Ovary (tissue), 9 donors: Measurements from ENCODE around the gene DTL. TPM values are rescaled to one million over a fixed set of nuclear protein-coding genes. Genes with fewer than 3 reads are reported as not detected.
A peak's percentile ranks its signal among the peaks of the same experiment; 100 is the strongest.

Source experiments
- DNase-seq, 5 donors: peaks; one replicate each; pipeline ENCODE4 v3.0.0-alpha.2; 2019 to 2020
- H3K27ac ChIP-seq, 2 donors: fragments of 200-600 bp; one replicate each; pipeline versions ENCODE4 v1.5.1 to v1.8.0; 2019 to 2022
- H3K27me3 ChIP-seq: fragments of 200-600 bp; one replicate; pipeline ENCODE4 v1.8.0; 2022
- H3K36me3 ChIP-seq: fragments of 200-600 bp; sonication (generic); one replicate; pipeline ENCODE4 v1.5.1; 2019
- H3K4me1 ChIP-seq: one replicate; pipeline ENCODE4 v1.8.1; 2013; ENCODE audit warnings: mild to moderate bottlenecking, moderate library complexity; ENCODE audit not compliant: insufficient read depth
- H3K4me3 ChIP-seq: fragments of 200-600 bp; sonication (generic); one replicate; pipeline ENCODE4 v1.5.1; 2017
- H3K9me3 ChIP-seq, 2 donors: fragments of 200-600 bp in 1 of 2; sonication (generic) in 1 of 2; one replicate each; pipeline versions ENCODE4 v1.5.1 to v1.8.1; 2013 to 2019; ENCODE audit warnings: mild to moderate bottlenecking in 1 of 2, moderate library complexity in 1 of 2
- CTCF ChIP-seq, 3 donors: fragments of 450-650 bp in 2 of 3; fragments of 200-600 bp in 1 of 3; IDR thresholded peaks; one replicate each; pipeline versions ENCODE4 v1.5.1 to v1.8.0; 2016 to 2022; ENCODE audit warnings: antibody characterized with exemption in 3 of 3, mild to moderate bottlenecking in 1 of 3
- EP300 ChIP-seq: sonication (generic); formaldehyde crosslinking; IDR thresholded peaks from one replicate; pipeline ENCODE4 v1.6.1; 2017; ENCODE audit warnings: antibody characterized with exemption
- POLR2A ChIP-seq: fragments of 450-650 bp; IDR thresholded peaks from one replicate; pipeline ENCODE4 v1.6.1; 2017; ENCODE audit warnings: antibody characterized with exemption, mild to moderate bottlenecking, moderate library complexity
- WGBS, 3 donors: extraction: QIAGEN DNeasy Blood & Tissue Kit in 1 of 3; methylation state at CpG; one replicate each; pipeline versions ENCODE4 v1.1.5 to v1.1.7; 2013 to 2017; 5-methylcytosine and 5-hydroxymethylcytosine counted together
- intact Hi-C, 4 donors: fragments of 100-400 bp; cut with DNase I; formaldehyde crosslinking; loops; one replicate each; pipeline versions ENCODE4 v1.11.0 to v1.15.1; 2022 to 2023
- polyA plus RNA-seq, 2 donors: library from polyadenylated mRNA; stranded (reverse); fragments of 200-250 nt in 1 of 2; fragments of 350-450 nt in 1 of 2; fragmentation: Illumina TruSeq in 1 of 2; extraction: RNeasy Lipid Tissue Mini Kit (QIAGEN cat#74804) in 1 of 2; gene quantifications; one replicate each; pipeline ENCODE4 v1.2.3, GENCODE V29; 2013 to 2014
- total RNA-seq, 7 donors: library from RNA; depleted of rRNA in 2 of 7; stranded (reverse); fragments of >200 nt in 2 of 7; fragmentation: NEBNext Ultra II Directional in 3 of 7; extraction: Animal tissue kit (Norgen Biotek cat#: 25700) in 3 of 7; gene quantifications; one replicate each; pipeline versions ENCODE4 v1.1.0 to v1.2.4, GENCODE V29; 2016 to 2023
- donor health status: DM: no; HTN: no; CAD: no; lungs with moderate emphysema.
- donor health status: DM: no; HTN: no; CAD: no.
- donor health status: Bipolar disorder and iron deficiency.
- donor health status: DM: yes; HTN: yes; CAD: no.
- donor health status: DM: no; HTN: no; CAD: no.
- donor health status: DM: yes; HTN: yes; CAD: no.

DTL gene
- total and polyA plus RNA-seq, 9 donors, result 0.11 to 2.0 (median 0.96) TPM

GRCh38 chr1:212035835-212036605 is 472 bp downstream of the DTL start:
- no peaks in the 10 kb centered on the region for H3K27me3 ChIP-seq
- H3K27ac ChIP-seq, result peak overlapping the region in 1 of 2 donors; percentile 15
- no peaks in the 10 kb centered on the region for H3K36me3 ChIP-seq
- intact Hi-C loops, result loop anchor here in 1 of 4 donors (10.0 kb wide), 1 partner anchor 361 kb away; the partner anchor contains the start of gene NEK2
- 0 to 1% (median 0%) methylated on average over 32 of the region's 32 CpGs for WGBS, 3 donors
- peak overlapping the region; percentile 57 for H3K4me3 ChIP-seq
- no peaks in the 10 kb centered on the region for H3K4me1 ChIP-seq
- TF ChIP-seq CTCF (IDR thresholded peaks at IDR 0.05) (no peak), POLR2A (no peak), EP300 (no peak)
- no peaks in the 10 kb centered on the region for H3K9me3 ChIP-seq
- no peak for DNase-seq

- TF ChIP-seq EP300, result no peak
- no peak for TF ChIP-seq CTCF (IDR thresholded peaks at IDR 0.05)
- TF ChIP-seq POLR2A, result no peak
- intact Hi-C loops, result loop anchor here in 1 of 4 donors (10.0 kb wide), 1 partner anchor 363 kb away; the partner anchor contains the start of gene NEK2
- H3K36me3 ChIP-seq, result no peaks in the 10 kb centered on the region
- DNase-seq, result no peak
- H3K4me1 ChIP-seq, result no peaks in the 10 kb centered on the region
- no peaks in the 10 kb centered on the region for H3K9me3 ChIP-seq
- WGBS, 3 donors, result 74 to 77% (median 76%) methylated on average over 3 of the region's 3 CpGs
- no peak overlapping the region for H3K27ac ChIP-seq
- no peaks in the 10 kb centered on the region for H3K27me3 ChIP-seq
- H3K4me3 ChIP-seq, result no peak overlapping the region
These were observed 2.4 kb downstream of the DTL start for GRCh38 chr1:212037900-212038299.

- H3K9me3 ChIP-seq, result no peaks in the 10 kb centered on the region
- no peak overlapping the region for H3K27ac ChIP-seq
- TF ChIP-seq CTCF (IDR thresholded peaks at IDR 0.05) (no peak), EP300 (no peak), POLR2A (no peak)
- H3K4me3 ChIP-seq, result no peak overlapping the region
- intact Hi-C loops, result loop anchor here in 1 of 4 donors (10.0 kb wide), 1 partner anchor 365 kb away; the partner anchor contains the start of gene NEK2
- H3K4me1 ChIP-seq, result no peaks in the 10 kb centered on the region
- H3K27me3 ChIP-seq, result no peaks in the 10 kb centered on the region
- no peak for DNase-seq
- no peaks in the 10 kb centered on the region for H3K36me3 ChIP-seq
- WGBS, 3 donors, result 93 to 99% (median 94%) methylated on average over 2 of the region's 2 CpGs
These were observed 4.1 kb downstream of the DTL start for GRCh38 chr1:212039622-212040021.

- intact Hi-C loops, result no loop called here
- H3K36me3 ChIP-seq, result no peaks in the 10 kb centered on the region
- 74 to 80% (median 76%) methylated on average over 5 of the region's 5 CpGs for WGBS, 3 donors
These were observed 5.3 kb downstream of the DTL start for GRCh38 chr1:212040629-212041412.

More at GRCh38 chr1:212040629-212041412, 5.3 kb downstream of the DTL start:
- no peak for TF ChIP-seq CTCF (IDR thresholded peaks at IDR 0.05)
- TF ChIP-seq EP300, result no peak
- TF ChIP-seq POLR2A, result no peak
- Histone ChIP-seq H3K4me1 (no peaks in the 10 kb centered on the region), H3K27ac (no peak overlapping the region), H3K27me3 (no peaks in the 10 kb centered on the region), H3K9me3 (no peaks in the 10 kb centered on the region), H3K4me3 (no peak overlapping the region)
- no peak for DNase-seq
